DMS53 treated with DMSO at 0.1 percent for 48 hours (cell line): ENCODE measurements around the gene DUOXA1.
"Not testable (repeated sequence)": the region's sequence is repeated elsewhere in the genome, so short reads cannot be mapped to it uniquely, and the experiment has no call there.

Source experiments
- DNase-seq: peaks from one replicate; lab custom pipeline; 2025; ENCODE audit not compliant: unreplicated experiment; lab: John Stamatoyannopoulos, UW

The DUOXA1 gene

DNA sequence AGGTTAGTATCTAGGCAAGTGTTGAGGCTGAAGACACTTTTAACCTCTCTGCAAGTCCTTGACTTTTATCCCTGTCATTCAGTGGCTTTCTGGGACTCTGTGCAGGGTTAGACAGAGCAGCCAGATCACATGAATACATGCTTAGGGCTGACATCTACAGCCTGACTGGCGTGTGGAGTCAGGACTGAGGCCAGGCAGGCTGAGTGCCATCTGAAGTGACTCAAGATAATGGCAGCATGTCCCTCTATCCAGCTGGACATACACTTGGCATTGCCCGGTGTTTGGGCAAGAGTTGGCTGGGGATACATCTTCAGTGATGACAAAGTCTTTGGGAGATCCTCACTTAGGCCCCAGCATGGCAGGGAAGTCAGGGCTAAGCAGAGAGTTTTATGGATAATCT, 38.1 kb downstream of the DUOXA1 start:
- no peak for DNase-seq

DNA sequence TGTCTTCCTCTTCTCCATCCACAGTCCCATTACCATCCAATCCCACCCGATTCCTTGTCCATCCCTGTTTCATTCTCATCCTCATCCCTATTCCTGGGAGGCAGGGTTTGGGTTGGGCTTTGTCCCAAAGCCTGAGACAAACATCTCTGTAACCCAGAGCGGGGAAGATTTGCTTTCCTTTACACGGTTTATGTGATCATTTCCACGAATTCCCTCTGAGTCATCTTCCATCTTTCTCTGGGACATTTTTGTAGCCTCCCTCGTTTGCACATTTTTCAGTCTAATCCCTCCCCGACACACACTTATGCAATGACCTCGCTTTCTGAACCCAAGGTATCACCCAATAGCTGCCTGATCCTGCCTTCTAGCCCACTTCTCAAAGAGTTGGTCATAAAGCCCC, 38.5 kb downstream of the DUOXA1 start:
- no peak for DNase-seq

DNA sequence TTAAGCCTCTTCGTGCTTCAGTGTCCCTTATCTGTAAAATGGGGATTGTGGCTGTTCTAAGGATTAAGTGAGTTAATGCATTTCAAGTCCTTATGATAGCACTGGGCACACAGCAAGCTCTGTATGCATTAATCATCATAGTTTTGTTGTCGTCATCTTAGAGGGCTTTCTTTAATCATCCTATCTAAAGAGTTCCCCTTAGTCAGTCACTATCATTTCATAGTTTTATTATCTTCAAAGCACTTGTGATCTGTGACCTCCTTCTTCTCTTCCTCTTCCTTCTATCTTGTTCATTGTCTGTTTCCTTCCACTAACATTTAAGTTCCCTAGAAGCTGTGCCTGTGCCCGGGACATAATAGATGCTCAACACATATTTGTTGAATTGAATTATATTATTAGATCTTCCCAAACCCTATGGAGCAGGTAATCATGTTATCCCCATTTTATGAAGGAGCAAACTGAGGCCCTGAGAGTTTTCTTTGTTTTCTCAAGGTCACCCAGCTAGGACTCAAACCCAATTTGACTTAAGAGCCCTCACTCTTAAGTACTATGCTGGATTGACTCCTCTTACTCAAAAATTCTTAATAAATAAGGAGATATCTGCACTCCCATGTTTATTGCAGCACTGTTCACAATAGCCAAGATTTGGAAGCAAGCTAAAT, 39.8 kb downstream of the DUOXA1 start:
- no peak for DNase-seq

DNA sequence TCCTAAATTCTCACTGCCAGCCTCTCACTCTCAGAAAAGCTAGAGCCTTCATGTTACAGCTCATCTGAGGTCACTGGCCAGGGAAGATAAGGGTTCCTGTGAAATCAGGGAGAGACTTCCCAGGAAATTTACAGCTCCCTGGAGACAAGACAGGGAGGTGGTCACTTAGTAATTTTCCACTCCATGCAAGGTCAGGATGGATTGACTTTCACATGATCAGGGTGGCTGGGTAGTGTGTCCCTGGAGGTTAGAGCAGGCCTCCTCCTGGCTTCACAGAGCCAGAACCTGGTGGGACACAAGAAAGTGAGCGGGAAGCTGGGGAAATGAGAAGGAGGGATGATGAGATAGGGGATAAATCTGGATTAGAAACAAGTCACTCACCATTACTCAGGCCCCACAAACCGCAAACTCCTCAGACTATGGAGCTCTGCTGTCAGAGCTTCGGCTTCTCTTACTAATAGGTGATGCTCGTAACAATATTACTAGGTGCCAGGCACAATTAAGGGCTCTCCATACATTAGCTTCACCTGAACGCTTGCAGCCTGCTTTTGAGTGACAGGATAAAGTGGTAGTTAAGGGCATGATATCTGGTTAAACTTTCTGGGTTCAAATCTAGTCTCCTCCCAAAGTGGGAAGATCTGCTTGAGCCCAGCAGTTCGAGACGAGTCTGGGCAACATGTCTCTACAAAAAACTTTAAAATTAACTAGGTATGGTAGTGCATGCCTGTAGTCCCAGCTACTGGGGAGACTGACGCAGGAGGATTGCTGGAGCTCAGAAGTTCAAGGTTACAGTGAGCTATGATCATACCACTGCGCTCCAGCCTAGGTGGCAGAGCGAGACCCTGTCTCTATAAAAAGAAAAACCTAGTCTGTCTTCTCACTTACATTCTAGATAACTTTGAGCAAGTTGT, 40.6 kb downstream of the DUOXA1 start:
- no peak for DNase-seq

DNA sequence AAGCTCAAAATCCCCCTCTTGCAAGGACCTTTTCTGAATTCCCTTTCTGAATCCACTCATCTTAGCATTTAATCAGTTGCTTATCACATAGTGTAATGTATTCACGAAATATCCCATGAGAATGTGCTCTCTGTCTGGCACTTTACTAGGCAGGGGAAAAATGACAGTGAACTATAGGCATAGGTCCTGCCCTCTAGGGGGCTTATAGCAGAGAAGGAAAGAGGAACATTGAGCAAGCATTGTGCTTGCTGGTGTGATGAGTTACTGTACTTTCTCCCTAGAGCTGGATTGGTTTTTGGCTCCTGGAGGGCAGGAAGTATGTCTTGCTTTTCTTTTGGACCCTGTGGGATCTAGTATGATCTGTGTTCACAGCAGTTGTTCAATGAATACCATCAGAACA, 42.2 kb downstream of the DUOXA1 start:
- DNase-seq: no peak

DNA sequence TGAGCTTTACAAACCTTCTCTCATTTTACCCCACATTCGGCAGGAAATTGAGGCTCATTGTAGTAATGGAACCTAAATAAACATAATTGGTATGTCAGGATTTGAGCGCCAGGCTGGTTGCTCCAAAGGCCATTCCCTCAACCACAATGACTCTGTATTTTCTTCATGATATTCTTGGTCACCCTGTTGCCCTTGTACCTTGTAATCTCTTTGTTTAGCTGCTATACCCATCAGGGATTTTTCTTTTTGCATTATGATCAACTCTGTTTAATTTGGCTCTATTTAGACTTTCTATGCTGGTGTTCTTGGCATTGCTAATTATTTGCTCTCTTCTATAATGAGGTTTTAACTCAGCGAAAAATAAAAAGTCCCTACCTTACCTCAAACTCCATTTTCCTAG, 45.5 kb downstream of the DUOXA1 start:
- DNase-seq: no peak

DNA sequence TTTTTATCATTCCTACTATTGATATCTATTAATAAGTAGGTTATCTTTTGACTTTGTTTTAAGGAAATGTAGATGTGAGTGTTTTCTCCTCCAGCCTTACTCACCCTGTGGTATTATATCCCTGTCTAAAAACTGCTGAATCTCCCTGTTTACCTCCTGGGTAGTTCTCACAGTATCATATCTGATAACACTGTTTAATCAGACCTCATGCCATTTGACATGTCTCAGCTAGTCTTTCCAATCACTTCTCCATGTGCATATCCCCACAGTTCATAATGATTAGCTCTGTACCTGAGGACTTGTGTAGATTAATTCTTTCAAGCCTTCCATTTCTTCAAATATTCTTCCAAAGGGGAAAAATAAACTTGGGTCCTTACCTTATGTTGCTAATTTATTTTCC, 46.5 kb downstream of the DUOXA1 start:
- no peak for DNase-seq

DNA sequence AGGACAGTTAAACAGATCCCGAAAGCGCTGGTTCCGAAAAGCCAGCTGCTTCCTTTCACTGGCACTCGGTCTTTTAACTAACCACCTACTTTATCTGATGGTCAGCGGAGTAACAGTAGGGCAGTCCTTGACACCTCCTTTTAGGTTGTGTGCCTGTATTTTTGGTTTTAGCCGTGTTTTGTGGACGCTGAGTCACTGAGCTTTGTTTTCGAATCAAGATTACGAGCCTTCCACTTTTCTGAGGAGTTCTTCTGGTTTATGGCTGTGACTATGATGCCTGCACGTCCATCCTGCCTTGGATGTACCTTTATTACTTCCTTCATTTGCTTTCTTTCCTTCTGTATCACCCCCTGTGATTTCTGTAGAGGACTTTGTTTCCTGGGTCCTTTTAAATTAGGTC, 47.3 kb downstream of the DUOXA1 start:
- DNase-seq: not testable (repeated sequence)

DNA sequence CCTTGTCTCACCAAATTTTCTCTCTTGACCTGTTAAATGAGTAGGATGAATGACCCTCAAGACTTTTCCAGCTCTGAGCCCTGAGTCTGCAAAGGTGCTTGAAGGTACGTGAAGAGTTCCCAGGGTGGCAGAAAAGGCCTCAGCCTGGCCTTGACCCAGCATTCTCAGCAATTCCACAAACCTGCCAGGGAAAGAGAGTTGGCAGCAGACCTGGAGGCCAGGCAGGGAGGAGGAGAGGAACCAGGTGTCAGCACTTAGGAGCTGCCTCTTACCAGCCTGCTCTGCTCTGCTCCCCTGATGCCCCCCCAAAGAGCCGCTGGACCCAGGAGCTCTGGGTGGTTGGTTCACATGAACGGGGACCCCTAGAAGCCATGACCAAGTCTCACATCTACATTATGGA, 49.1 kb downstream of the DUOXA1 start:
- DNase-seq: not testable (repeated sequence)

DNA sequence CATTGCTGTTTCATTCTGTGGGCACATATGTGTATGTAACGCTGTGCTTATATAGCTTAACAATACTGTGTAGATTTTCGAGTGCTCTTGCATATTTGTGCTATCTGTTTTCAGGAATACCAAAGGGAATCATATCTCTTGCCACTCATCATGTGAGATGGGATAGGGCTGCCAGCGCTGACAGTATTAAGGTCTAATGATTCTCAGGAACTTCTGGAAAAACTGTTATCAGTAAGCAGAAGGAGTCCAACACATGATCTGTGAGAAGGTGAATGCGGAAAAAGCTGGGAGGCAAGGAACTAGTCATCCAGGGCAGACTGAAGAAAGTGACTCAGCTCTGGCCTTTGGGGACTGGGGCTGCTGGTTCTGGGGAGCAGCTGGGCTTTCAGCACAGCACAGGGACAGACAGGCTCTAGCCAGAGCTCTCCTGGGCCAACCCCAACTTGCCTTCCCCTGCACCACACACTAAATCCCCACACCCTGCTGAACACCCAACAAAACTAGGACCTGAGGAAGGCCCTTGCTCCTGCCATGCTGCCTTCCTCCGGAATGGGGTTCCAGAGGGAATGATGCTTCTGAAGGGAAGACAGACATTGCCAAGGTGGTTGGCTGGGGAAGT, 49.9 kb downstream of the DUOXA1 start:
- DNase-seq: not testable (repeated sequence)

DNA sequence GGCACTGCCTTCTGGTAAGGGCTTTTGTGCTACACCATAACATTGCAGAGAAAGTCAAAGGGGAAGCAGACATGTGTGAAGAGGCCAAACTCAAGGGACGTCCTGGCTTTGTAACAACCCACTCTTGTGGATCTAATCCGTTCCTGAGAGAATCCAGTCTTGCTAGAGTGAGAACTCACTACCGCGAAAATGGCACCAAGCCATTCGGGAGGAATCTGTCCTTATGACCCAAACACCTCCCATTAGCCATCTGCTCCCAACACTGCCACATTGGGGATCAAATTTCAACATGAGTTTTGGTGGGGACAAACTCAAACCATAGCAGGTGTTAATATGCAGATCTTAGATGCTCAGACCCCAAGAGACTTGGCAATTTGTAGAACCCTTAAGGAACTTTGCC, 50.5 kb downstream of the DUOXA1 start:
- DNase-seq: not testable (repeated sequence)

DNA sequence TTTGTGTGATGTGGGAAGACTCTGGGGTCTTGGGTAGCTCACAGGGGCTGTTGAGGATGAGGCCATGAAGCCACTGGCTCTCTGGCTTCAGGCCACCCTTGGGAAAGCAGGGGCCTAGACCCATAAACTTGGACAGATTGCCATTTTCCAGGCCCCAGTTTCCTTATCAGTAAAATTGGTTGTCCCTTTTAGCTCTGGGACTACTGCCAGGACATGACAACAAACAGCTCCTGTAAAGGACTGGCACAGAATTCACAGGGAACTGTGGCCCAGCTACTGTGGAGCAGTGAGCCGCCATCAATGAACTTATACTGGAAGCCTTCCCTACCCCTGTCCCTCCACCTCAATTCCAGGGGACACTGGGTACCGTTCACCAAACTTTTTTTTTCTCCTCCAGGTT, 52.3 kb downstream of the DUOXA1 start:
- DNase-seq: not testable (repeated sequence)

DNA sequence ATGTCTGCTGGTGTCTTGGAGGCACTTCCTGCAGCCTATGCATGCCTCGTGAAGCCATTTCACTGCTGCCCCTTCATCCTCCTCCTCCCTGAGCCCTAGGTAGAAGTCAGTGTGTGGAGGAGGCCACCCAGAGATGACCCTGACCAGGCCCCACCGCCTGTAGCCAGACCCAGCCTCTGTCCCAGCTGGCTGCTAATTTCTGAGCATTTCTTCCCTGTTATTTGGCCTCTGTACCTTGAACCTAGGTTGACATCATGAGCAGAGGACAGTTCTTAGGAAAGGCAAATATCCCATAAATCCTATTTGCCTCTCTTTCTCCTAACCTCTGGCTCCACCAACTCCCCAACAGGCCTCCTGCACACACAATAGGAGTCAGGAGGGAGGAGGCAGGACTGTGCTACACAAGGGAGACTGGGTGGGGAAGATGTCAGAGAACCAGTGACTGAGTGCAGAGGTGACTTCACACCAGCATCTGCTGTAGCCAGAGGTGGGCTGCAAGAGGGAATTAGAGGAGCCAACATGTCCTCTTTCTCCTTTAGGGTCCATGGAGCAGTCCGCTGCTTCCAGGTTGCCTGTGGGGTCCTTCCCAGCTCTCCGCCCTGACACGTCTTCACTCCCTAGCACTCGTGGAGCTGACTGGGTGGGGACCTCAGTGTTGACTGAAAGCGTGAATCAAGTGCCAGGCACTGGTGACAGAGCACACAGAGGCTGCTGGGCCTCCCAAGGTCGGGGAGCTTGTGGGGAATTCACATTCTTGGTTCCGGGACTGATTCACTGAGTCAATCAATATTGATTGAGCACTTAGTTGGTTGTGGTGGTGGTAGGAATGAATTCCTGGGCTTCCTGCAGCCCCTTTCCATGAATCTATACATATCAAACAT, 54.0 kb downstream of the DUOXA1 start:
- DNase-seq: not testable (repeated sequence)

DNA sequence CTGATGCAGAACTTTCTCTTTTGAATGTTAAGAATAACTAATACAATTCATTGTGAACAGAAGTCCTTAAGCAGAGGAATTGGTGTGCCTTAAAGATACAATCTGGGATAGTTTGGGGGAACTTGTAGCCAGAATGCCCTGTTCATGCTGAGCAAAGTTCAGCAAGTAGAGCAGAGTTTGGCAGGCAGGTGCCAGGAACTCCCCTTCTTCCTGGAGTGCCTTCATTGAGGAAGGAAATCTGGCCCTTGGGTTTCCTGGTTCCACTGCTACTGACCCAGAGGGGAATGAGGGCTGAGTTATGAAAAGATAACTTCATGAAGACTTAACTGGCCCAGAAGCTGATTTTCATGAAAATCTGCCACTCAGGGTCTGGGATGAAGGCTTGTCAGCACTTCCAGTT, 56.1 kb downstream of the DUOXA1 start:
- not testable (repeated sequence) for DNase-seq

DNA sequence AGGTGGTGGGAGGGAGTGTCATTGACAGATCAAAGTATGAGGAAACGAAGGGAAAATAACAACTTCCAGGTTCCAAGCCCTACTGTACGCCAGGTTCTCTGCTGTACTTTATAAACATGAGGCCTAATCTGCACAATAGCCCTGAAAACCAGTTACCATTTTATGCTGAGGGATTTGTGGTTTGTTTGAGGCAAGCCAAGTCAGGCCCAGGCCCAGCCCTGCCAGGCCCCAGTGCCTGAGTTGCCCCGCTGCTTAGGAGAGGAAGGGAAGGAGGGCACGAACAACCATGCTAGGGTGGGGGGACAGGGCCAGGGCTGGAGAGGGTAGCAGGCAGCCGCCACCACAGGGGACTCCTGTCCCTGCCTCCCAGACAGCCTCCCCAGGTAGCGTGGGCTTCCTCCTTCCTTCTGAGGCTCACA, 59.7 kb downstream of the DUOXA1 start:
- DNase-seq: not testable (repeated sequence)
